ENCODE data around the gene CD82. TPM values are rescaled to one million over a fixed set of nuclear protein-coding genes. Genes with fewer than 3 reads are reported as not detected.

Gene CD82
- polyA plus RNA-seq, 3 donors: 40.8 to 89.0 (median 43.0) TPM

GRCh38 chr11:44555031-44555800 is 10.2 kb upstream of the CD82 start:
- no peak overlapping the region for H3K4me3 Mint-ChIP-seq
- H3K79me2 ChIP-seq (ENCODE audit: insufficient read depth, low read length): no peaks in the 10 kb centered on the region
- no peak overlapping the region for H3K4me3 ChIP-seq (replicated peaks in 1 of 3; ENCODE audit: low read depth in 2 of 3, low read length in 3 of 3)
- 90% methylated on average over 2 of the region's 5 CpGs for WGBS (ENCODE audit: insufficient coverage)
- peaks cover 28% of the 10 kb centered on the region for H3K4me1 Mint-ChIP-seq
- intact Hi-C loops (cut with micrococcal nuclease): loop anchor here (5.0 to 10.0 kb wide), 2 partner anchors 37 to 220 kb away; no protein-coding TSS in a partner anchor
- peaks cover 0 to 4% (median 0%) of the 10 kb centered on the region in 7 donors for H3K9me3 Mint-ChIP-seq
- H3K27me3 ChIP-seq (ENCODE audit: control insufficient read depth in 2 of 2, insufficient read depth in 2 of 2, low read length in 2 of 2): no peaks in the 10 kb centered on the region
- peaks cover 22 to 23% of the 10 kb centered on the region in 2 donors for H3K4me1 ChIP-seq (ENCODE audit: control insufficient read depth in 1 of 2, insufficient read depth in 2 of 2, low read length in 2 of 2)
- H3K9ac ChIP-seq (ENCODE audit: insufficient read depth, low read length, poor library complexity, severe bottlenecking): no peak overlapping the region
- no peaks in the 10 kb centered on the region for H3K36me3 ChIP-seq (replicated peaks in 1 of 2; ENCODE audit: control insufficient read depth in 1 of 2, insufficient read depth in 2 of 2, low read length in 2 of 2)
- H3K36me3 Mint-ChIP-seq: no peaks in the 10 kb centered on the region
- no peak overlapping the region for H3K27ac Mint-ChIP-seq
- no peak overlapping the region for H3K4me2 ChIP-seq (replicated peaks; ENCODE audit: extremely low read depth, low read length, poor library complexity, severe bottlenecking)
- H3K27ac ChIP-seq (ENCODE audit: low read depth in 1 of 2, low read length in 2 of 2): no peak overlapping the region
- H4K20me1 ChIP-seq (ENCODE audit: insufficient read depth, low read length): no peaks in the 10 kb centered on the region
- no peaks in the 10 kb centered on the region for H3K9me3 ChIP-seq (replicated peaks in 1 of 2; ENCODE audit: control insufficient read depth in 1 of 2, insufficient read depth in 1 of 2, low read length in 2 of 2)
- TF ChIP-seq, protein P1, sequence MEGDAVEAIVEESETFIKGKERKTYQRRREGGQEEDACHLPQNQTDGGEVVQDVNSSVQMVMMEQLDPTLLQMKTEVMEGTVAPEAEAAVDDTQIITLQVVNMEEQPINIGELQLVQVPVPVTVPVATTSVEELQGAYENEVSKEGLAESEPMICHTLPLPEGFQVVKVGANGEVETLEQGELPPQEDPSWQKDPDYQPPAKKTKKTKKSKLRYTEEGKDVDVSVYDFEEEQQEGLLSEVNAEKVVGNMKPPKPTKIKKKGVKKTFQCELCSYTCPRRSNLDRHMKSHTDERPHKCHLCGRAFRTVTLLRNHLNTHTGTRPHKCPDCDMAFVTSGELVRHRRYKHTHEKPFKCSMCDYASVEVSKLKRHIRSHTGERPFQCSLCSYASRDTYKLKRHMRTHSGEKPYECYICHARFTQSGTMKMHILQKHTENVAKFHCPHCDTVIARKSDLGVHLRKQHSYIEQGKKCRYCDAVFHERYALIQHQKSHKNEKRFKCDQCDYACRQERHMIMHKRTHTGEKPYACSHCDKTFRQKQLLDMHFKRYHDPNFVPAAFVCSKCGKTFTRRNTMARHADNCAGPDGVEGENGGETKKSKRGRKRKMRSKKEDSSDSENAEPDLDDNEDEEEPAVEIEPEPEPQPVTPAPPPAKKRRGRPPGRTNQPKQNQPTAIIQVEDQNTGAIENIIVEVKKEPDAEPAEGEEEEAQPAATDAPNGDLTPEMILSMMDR (IDR thresholded peaks at IDR 0.05): no peak
- H3K27me3 Mint-ChIP-seq (ENCODE audit: low read depth in 3 of 3): peaks cover 0 to 2% (median 0%) of the 10 kb centered on the region in 3 donors
- no peak for DNase-seq
- H2AFZ ChIP-seq (ENCODE audit: insufficient read depth, low read depth, low read length, poor library complexity, severe bottlenecking): no peak overlapping the region

DNA sequence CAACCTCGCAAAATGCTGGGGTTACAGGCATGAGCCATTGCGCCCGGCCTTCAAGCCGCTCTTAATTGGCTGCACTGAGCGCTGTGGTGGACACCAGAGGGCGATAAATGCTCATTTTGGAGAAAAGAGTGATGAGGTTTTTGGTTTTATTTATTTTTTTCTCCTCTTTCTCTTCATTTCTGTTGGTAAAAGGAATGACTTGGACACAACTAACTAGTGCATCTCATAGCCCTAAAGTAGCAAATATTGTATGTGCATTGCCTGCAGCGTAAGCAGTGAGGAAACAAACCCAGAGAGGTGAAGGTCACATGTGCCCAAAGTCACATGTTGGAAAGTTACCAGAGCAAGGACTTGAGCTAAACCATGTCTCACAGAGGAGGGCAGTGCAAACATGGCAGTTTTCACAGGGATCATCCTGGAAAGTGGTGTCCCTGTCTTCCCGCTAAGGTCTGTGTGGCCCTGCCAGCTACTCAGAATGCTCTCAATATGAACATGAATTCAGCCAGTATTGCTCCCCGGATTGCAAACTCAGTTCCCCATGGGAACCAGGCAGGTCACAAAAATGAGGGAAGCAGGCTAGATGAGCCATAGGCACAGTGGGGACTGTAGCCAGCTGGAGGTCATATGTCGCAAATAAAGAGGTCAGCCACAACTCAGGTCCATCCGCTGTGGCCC is 8.6 kb upstream of the CD82 start:
- peak overlapping the region; percentile 53 for H3K4me2 ChIP-seq (replicated peaks; ENCODE audit: extremely low read depth, low read length, poor library complexity, severe bottlenecking)
- H3K4me1 Mint-ChIP-seq: peaks cover 36% of the 10 kb centered on the region
- H3K9me3 ChIP-seq (replicated peaks in 1 of 2; ENCODE audit: control insufficient read depth in 1 of 2, insufficient read depth in 1 of 2, low read length in 2 of 2): no peaks in the 10 kb centered on the region
- H4K20me1 ChIP-seq (ENCODE audit: insufficient read depth, low read length): no peaks in the 10 kb centered on the region
- no peaks in the 10 kb centered on the region for H3K36me3 Mint-ChIP-seq
- no peaks in the 10 kb centered on the region for H3K27me3 ChIP-seq (ENCODE audit: control insufficient read depth in 2 of 2, insufficient read depth in 2 of 2, low read length in 2 of 2)
- H3K27ac Mint-ChIP-seq: peak overlapping the region; percentile 13 to 81 (median 55)
- H3K4me3 ChIP-seq (replicated peaks in 1 of 3; ENCODE audit: low read depth in 2 of 3, low read length in 3 of 3): no peak overlapping the region
- no peak overlapping the region for H2AFZ ChIP-seq (ENCODE audit: insufficient read depth, low read depth, low read length, poor library complexity, severe bottlenecking)
- peaks cover 0 to 7% (median 0%) of the 10 kb centered on the region in 3 donors for H3K27me3 Mint-ChIP-seq (ENCODE audit: low read depth in 3 of 3)
- peak overlapping the region in 1 of 2 donors; percentile 59 for H3K4me3 Mint-ChIP-seq
- peaks cover 0 to 4% (median 0%) of the 10 kb centered on the region in 7 donors for H3K9me3 Mint-ChIP-seq
- WGBS (ENCODE audit: insufficient coverage): 42% methylated on average over 6 of the region's 11 CpGs
- H3K79me2 ChIP-seq (ENCODE audit: insufficient read depth, low read length): no peaks in the 10 kb centered on the region
- peak; percentile 38 to 59 (median 56) for DNase-seq
- H3K4me1 ChIP-seq (ENCODE audit: control insufficient read depth in 1 of 2, insufficient read depth in 2 of 2, low read length in 2 of 2): peaks cover 29 to 30% of the 10 kb centered on the region in 2 donors
- H3K27ac ChIP-seq (ENCODE audit: low read depth in 1 of 2, low read length in 2 of 2): peak overlapping the region in 1 of 2 donors; percentile 34
- H3K36me3 ChIP-seq (replicated peaks in 1 of 2; ENCODE audit: control insufficient read depth in 1 of 2, insufficient read depth in 2 of 2, low read length in 2 of 2): no peaks in the 10 kb centered on the region
- intact Hi-C loops (cut with micrococcal nuclease): loop anchor here (1.0 to 10.0 kb wide), 4 partner anchors 35 to 218 kb away; no protein-coding TSS in a partner anchor
- TF ChIP-seq, protein P1 (IDR thresholded peaks at IDR 0.05): peak; percentile 89
- no peak overlapping the region for H3K9ac ChIP-seq (ENCODE audit: insufficient read depth, low read length, poor library complexity, severe bottlenecking)

All from CD14-positive monocyte (primary cell).